SH-SY5Y (cell line): ENCODE data around the gene CCDC85C.

Experiments
- GATA2 ChIP-seq: IDR thresholded peaks from 2 replicates; pipeline ENCODE4 v1.6.1; 2011; ENCODE audit warnings: mild to moderate bottlenecking, low read depth, low read length
- GATA3 ChIP-seq: IDR thresholded peaks from 2 replicates; pipeline ENCODE4 v1.6.1; 2011; ENCODE audit warnings: low read depth, mild to moderate bottlenecking, low read length, moderate library complexity

GRCh38 chr14:99621948-99622347 is 17.9 kb upstream of the CCDC85C start:
- TF ChIP-seq GATA2 (peak; percentile 7; the same call in 1 of the 2 replicates), GATA3 (no peak)
